PC-3 (cell line): ENCODE measurements around the gene NBDY. TPM values are rescaled to one million over a fixed set of nuclear protein-coding genes. Genes with fewer than 3 reads are reported as not detected.

Experiments
- ATAC-seq: fragments of 200-7000 bp; cut with Tn5 transposase; 2 replicates; pipeline ENCODE4 v1.9.1; 2020; ENCODE audit warnings: mild to moderate bottlenecking, moderate library complexity
- BruUV-seq: library from RNA; stranded (reverse); fragments of 400-500 nt; replicated peaks from 2 replicates; lab custom pipeline; 2021; lab: Mats Ljungman, UMichigan
- CTCF ChIA-PET: fragments of 300-600 bp; sonication (Branson Sonifier 250); formaldehyde crosslinking; loops from one replicate; lab custom pipeline; 2022; ENCODE audit warnings: antibody characterized with exemption; lab: Charles Lee
- POLR2A ChIA-PET: fragments of 300-600 bp; sonication (Branson Sonifier 250); formaldehyde crosslinking; loops from one replicate; lab custom pipeline; 2022; ENCODE audit warnings: antibody characterized with exemption; ENCODE audit not compliant: unreplicated experiment; lab: Charles Lee
- DNase-seq: peaks from one replicate; pipeline ENCODE4 v3.0.0-alpha.2; 2015
- H2AFZ ChIP-seq: fragments of 300-600 bp; sonication (generic); 2 replicates; pipeline ENCODE4 v1.6.0; 2016; ENCODE audit warnings: antibody characterized with exemption, low read length
- H3F3A ChIP-seq: fragments of 300-600 bp; sonication (generic); one replicate; pipeline ENCODE4 v1.6.0; 2017; ENCODE audit warnings: antibody characterized with exemption, low read length, control low read depth, mild to moderate bottlenecking; ENCODE audit not compliant: unreplicated experiment
- H3K27ac ChIP-seq: fragments of 300-600 bp; sonication (generic); 2 replicates; pipeline ENCODE4 v1.5.1; 2016; ENCODE audit warnings: mild to moderate bottlenecking, low read length
- H3K27me3 ChIP-seq: fragments of 300-600 bp; sonication (generic); 2 replicates; pipeline ENCODE4 v1.6.1; 2016; ENCODE audit warnings: low read length, mixed read lengths
- H3K36me3 ChIP-seq: fragments of 300-600 bp; sonication (generic); 2 replicates; pipeline ENCODE4 v1.6.1; 2016; ENCODE audit warnings: low read depth, mixed run types, low read length, mixed read lengths
- H3K4me1 ChIP-seq: fragments of 300-600 bp; sonication (generic); 2 replicates; pipeline ENCODE4 v1.5.1; 2016; ENCODE audit warnings: low read length; ENCODE audit not compliant: insufficient read depth
- H3K4me2 ChIP-seq: fragments of 300-600 bp; sonication (generic); 2 replicates; pipeline ENCODE4 v1.6.0; 2016; ENCODE audit warnings: low read length
- H3K4me3 ChIP-seq: fragments of 300-600 bp; sonication (generic); 2 replicates; pipeline ENCODE4 v1.5.1; 2016; ENCODE audit warnings: mild to moderate bottlenecking, low read length, mixed read lengths
- H3K79me2 ChIP-seq: fragments of 300-600 bp; sonication (generic); 2 replicates; pipeline ENCODE4 v1.6.1; 2017; ENCODE audit warnings: low read length, mixed read lengths
- H3K9ac ChIP-seq: fragments of 300-600 bp; sonication (generic); 2 replicates; pipeline ENCODE4 v1.6.0; 2016; ENCODE audit warnings: mild to moderate bottlenecking, low read length
- H3K9me2 ChIP-seq: fragments of 300-600 bp; sonication (generic); replicated peaks from 2 replicates; pipeline ENCODE4 v1.6.1; 2016; ENCODE audit warnings: mixed run types, low read length, mixed read lengths
- H3K9me3 ChIP-seq: fragments of 300-600 bp; sonication (generic); 2 replicates; pipeline ENCODE4 v1.6.1; 2016; ENCODE audit warnings: low read length, mixed read lengths
- H4K20me1 ChIP-seq: fragments of 300-600 bp; sonication (generic); 2 replicates; pipeline ENCODE4 v1.6.1; 2016; ENCODE audit warnings: low read length, mixed read lengths
- CTCF ChIP-seq: fragments of 300-600 bp; sonication (generic); conservative IDR thresholded peaks from 2 replicates; pipeline ENCODE4 v1.5.1; 2017; ENCODE audit warnings: antibody characterized with exemption, low read depth, mild to moderate bottlenecking, low read length
- EZH2 ChIP-seq: fragments of 300-600 bp; sonication (generic); IDR thresholded peaks from one replicate; pipeline ENCODE4 v1.6.1; 2017; ENCODE audit warnings: antibody characterized with exemption, mild to moderate bottlenecking, low read length; ENCODE audit not compliant: unreplicated experiment
- EZH2phosphoT487 ChIP-seq: fragments of 300-600 bp; sonication (generic); IDR thresholded peaks from 2 replicates; pipeline ENCODE4 v1.6.1; 2018; ENCODE audit warnings: mild to moderate bottlenecking, antibody characterized with exemption, low read length, borderline replicate concordance
- intact Hi-C: fragments of 100-400 bp; cut with micrococcal nuclease; formaldehyde crosslinking; loops from 2 replicates; pipeline ENCODE4 v1.9.0; 2023
- total RNA-seq: library from RNA; depleted of rRNA; stranded (reverse); fragments of >200 nt; gene quantifications from 2 replicates; pipeline ENCODE4 v1.2.3, GENCODE V29; 2014

The NBDY gene
- total RNA-seq, 1 experiment from 2014 or later = 13.6 TPM

GRCh38 chrX:56782352-56782751 lies 53.3 kb downstream of the NBDY start:
- intact Hi-C loops = no loop called here
- Histone ChIP-seq H3K79me2 (no peaks in the 10 kb centered on the region), H3K4me1 (no peaks in the 10 kb centered on the region), H3K4me3 (no peak overlapping the region), H4K20me1 (no peaks in the 10 kb centered on the region), H3K27me3 (no peaks in the 10 kb centered on the region), H3K9me3 (no peaks in the 10 kb centered on the region), H3K36me3 (no peaks in the 10 kb centered on the region), H3K9me2 (no peaks in the 10 kb centered on the region), H3K27ac (no peak overlapping the region), H3K9ac (no peak overlapping the region), H3F3A (no peaks in the 10 kb centered on the region), H2AFZ (no peak overlapping the region), H3K4me2 (no peak overlapping the region)
- CTCF ChIA-PET = no interaction called here
- POLR2A ChIA-PET = no interaction called here
- TF ChIP-seq EZH2 (no peak), CTCF (no peak), EZH2phosphoT487 (no peak)
- DNase-seq (no peak), ATAC-seq (no peak)
- no TSS peak for BruUV-seq

- Histone ChIP-seq H3K36me3 (no peaks in the 10 kb centered on the region), H3K79me2 (no peaks in the 10 kb centered on the region), H3K9me3 (no peaks in the 10 kb centered on the region), H3K9me2 (no peaks in the 10 kb centered on the region), H3K27me3 (no peaks in the 10 kb centered on the region), H3K4me2 (no peak overlapping the region), H3K4me3 (no peak overlapping the region), H3K4me1 (no peaks in the 10 kb centered on the region), H3F3A (no peaks in the 10 kb centered on the region), H2AFZ (no peak overlapping the region), H3K27ac (no peak overlapping the region), H4K20me1 (no peaks in the 10 kb centered on the region), H3K9ac (no peak overlapping the region)
- ATAC-seq = no peak
- BruUV-seq = no TSS peak
- DNase-seq = no peak
- TF ChIP-seq EZH2 (no peak), CTCF (no peak), EZH2phosphoT487 (no peak)
- intact Hi-C loops = no loop called here
- ChIA-PET CTCF (interaction anchor here (0.5 kb wide), 1 partner anchor 165 kb away, joined by 3 read pairs; no protein-coding TSS in a partner anchor), POLR2A (no interaction called here)
Observed at GRCh38 chrX:56782791-56783449, 53.9 kb downstream of the NBDY start.

GRCh38 chrX:56783450-56783831 lies 54.4 kb downstream of the NBDY start:
- TF ChIP-seq EZH2 (no peak), CTCF (no peak), EZH2phosphoT487 (no peak)
- intact Hi-C loops = no loop called here
- Histone ChIP-seq H3K9ac (no peak overlapping the region), H3K79me2 (no peaks in the 10 kb centered on the region), H3K4me2 (no peak overlapping the region), H2AFZ (no peak overlapping the region), H3K27me3 (no peaks in the 10 kb centered on the region), H3K9me3 (no peaks in the 10 kb centered on the region), H3K4me1 (no peaks in the 10 kb centered on the region), H3K36me3 (no peaks in the 10 kb centered on the region), H4K20me1 (no peaks in the 10 kb centered on the region), H3F3A (no peaks in the 10 kb centered on the region), H3K9me2 (no peaks in the 10 kb centered on the region), H3K27ac (no peak overlapping the region), H3K4me3 (no peak overlapping the region)
- no TSS peak for BruUV-seq
- CTCF ChIA-PET = no interaction called here
- DNase-seq = no peak
- POLR2A ChIA-PET = no interaction called here
- no peak for ATAC-seq
